ENCODE measurements around the gene SMU1. TPM values are rescaled to one million over a fixed set of nuclear protein-coding genes. Genes with fewer than 3 reads are reported as not detected.

Gene SMU1
- total and polyA plus RNA-seq, 2 of the 13 experiments (the other 11 are each of a cell fraction or from before 2014, with no cell fraction given): 12.9 to 36.6 TPM

DNA sequence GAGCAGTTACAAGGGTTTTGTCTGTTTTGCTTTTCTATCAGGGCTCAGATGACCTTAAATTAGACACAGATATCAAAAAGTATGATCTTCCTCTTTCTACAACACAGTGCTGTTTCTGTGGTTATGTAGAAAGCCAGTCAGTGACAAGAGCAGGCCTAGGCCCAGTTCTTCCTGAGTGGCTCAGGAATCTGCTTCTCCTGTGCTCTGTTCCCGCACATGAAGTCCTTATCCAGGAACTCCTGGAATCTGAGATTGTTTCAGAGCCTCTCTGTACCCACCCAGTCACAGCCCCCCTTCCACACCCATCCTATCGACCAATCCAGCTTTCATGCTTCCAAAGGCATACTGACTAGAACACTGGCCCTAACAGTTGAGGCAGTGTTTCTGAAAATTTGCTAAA lies 40.4 kb upstream of the SMU1 start:
- no peak for DNase-seq (ENCODE audit: low spot score)
- H3K27ac ChIP-seq (ENCODE audit: extremely low read length, insufficient read depth, low read length): no peak overlapping the region
- peaks cover 25 to 46% of the 10 kb centered on the region in 2 experiments for H3K36me3 ChIP-seq (replicated peaks in 1 of 2; ENCODE audit: control insufficient read depth in 1 of 2, insufficient read depth in 2 of 2, low read length in 2 of 2)
- no peak overlapping the region for H3K4me2 ChIP-seq (ENCODE audit: low read depth, low read length)
- no peak for FAIRE-seq
- H3K9me3 ChIP-seq (ENCODE audit: low read length): no peaks in the 10 kb centered on the region
- no peak overlapping the region for H3K9ac ChIP-seq (ENCODE audit: insufficient read depth, low read depth, low read length)
- H2AFZ ChIP-seq (ENCODE audit: low read length): no peak overlapping the region
- no peaks in the 10 kb centered on the region for H3K4me1 ChIP-seq (ENCODE audit: insufficient read depth, low read length)
- ChIA-PET CTCF (ENCODE audit: low intra/inter-chr PET ratio, low total read pairs) (no interaction called here), POLR2A (no interaction called here)
- intact Hi-C loops (cut with micrococcal nuclease; ENCODE audit: unreplicated experiment): no loop called here
- H3K27me3 ChIP-seq (ENCODE audit: control insufficient read depth in 1 of 2, insufficient read depth in 2 of 2, low read length in 2 of 2): no peaks in the 10 kb centered on the region
- in situ Hi-C loops (cut with HindIII; ENCODE audit: extremely low pct_ligation_motif_present, low pct_unique_long_range_greater_than_20kb): no loop called here
- H4K20me1 ChIP-seq (ENCODE audit: insufficient read depth, low read length): no peaks in the 10 kb centered on the region
- H3K79me2 ChIP-seq (ENCODE audit: insufficient read depth, low read length): no peaks in the 10 kb centered on the region
- WGBS (ENCODE audit: low lambda C conversion rate): 100% methylated on average over 2 of the region's 2 CpGs
- BruUV-seq (replicated peaks): no TSS peak
- no peak for ATAC-seq
- no peak overlapping the region for H3K4me3 ChIP-seq (replicated peaks in 1 of 3; ENCODE audit: insufficient read depth in 1 of 3, low read depth in 2 of 3, low read length in 3 of 3)
- no peak for TF ChIP-seq RBFOX2 (IDR thresholded peaks at IDR 0.05; ENCODE audit: low read depth, low read length)
- TF ChIP-seq KLF16 (CRISPR knock-in tag; IDR thresholded peaks at IDR 0.05): no peak
- TF ChIP-seq ZNF670 (CRISPR knock-in tag; IDR thresholded peaks at IDR 0.05; ENCODE audit: borderline replicate concordance): no peak
- no peak for TF ChIP-seq ZFP82 (CRISPR knock-in tag; IDR thresholded peaks at IDR 0.05; ENCODE audit: borderline replicate concordance)
- no peak for TF ChIP-seq SUZ12 (IDR thresholded peaks at IDR 0.05; ENCODE audit: low read depth, low read length)
- no peak for TF ChIP-seq PRPF4 (IDR thresholded peaks at IDR 0.05; ENCODE audit: low read depth, low read length, poor library complexity, severe bottlenecking)
- TF ChIP-seq TEAD2 (CRISPR knock-in tag; IDR thresholded peaks at IDR 0.05): no peak
- TF ChIP-seq ZZZ3 (CRISPR knock-in tag; IDR thresholded peaks at IDR 0.05; ENCODE audit: borderline replicate concordance): no peak
- TF ChIP-seq, protein P1, sequence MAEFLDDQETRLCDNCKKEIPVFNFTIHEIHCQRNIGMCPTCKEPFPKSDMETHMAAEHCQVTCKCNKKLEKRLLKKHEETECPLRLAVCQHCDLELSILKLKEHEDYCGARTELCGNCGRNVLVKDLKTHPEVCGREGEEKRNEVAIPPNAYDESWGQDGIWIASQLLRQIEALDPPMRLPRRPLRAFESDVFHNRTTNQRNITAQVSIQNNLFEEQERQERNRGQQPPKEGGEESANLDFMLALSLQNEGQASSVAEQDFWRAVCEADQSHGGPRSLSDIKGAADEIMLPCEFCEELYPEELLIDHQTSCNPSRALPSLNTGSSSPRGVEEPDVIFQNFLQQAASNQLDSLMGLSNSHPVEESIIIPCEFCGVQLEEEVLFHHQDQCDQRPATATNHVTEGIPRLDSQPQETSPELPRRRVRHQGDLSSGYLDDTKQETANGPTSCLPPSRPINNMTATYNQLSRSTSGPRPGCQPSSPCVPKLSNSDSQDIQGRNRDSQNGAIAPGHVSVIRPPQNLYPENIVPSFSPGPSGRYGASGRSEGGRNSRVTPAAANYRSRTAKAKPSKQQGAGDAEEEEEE (CRISPR knock-in tag; IDR thresholded peaks at IDR 0.05; ENCODE audit: borderline replicate concordance): no peak
- TF ChIP-seq, protein P2, sequence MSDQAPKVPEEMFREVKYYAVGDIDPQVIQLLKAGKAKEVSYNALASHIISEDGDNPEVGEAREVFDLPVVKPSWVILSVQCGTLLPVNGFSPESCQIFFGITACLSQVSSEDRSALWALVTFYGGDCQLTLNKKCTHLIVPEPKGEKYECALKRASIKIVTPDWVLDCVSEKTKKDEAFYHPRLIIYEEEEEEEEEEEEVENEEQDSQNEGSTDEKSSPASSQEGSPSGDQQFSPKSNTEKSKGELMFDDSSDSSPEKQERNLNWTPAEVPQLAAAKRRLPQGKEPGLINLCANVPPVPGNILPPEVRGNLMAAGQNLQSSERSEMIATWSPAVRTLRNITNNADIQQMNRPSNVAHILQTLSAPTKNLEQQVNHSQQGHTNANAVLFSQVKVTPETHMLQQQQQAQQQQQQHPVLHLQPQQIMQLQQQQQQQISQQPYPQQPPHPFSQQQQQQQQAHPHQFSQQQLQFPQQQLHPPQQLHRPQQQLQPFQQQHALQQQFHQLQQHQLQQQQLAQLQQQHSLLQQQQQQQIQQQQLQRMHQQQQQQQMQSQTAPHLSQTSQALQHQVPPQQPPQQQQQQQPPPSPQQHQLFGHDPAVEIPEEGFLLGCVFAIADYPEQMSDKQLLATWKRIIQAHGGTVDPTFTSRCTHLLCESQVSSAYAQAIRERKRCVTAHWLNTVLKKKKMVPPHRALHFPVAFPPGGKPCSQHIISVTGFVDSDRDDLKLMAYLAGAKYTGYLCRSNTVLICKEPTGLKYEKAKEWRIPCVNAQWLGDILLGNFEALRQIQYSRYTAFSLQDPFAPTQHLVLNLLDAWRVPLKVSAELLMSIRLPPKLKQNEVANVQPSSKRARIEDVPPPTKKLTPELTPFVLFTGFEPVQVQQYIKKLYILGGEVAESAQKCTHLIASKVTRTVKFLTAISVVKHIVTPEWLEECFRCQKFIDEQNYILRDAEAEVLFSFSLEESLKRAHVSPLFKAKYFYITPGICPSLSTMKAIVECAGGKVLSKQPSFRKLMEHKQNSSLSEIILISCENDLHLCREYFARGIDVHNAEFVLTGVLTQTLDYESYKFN (CRISPR knock-in tag; conservative IDR thresholded peaks at IDR 0.05): no peak
- TF ChIP-seq, protein P3, sequence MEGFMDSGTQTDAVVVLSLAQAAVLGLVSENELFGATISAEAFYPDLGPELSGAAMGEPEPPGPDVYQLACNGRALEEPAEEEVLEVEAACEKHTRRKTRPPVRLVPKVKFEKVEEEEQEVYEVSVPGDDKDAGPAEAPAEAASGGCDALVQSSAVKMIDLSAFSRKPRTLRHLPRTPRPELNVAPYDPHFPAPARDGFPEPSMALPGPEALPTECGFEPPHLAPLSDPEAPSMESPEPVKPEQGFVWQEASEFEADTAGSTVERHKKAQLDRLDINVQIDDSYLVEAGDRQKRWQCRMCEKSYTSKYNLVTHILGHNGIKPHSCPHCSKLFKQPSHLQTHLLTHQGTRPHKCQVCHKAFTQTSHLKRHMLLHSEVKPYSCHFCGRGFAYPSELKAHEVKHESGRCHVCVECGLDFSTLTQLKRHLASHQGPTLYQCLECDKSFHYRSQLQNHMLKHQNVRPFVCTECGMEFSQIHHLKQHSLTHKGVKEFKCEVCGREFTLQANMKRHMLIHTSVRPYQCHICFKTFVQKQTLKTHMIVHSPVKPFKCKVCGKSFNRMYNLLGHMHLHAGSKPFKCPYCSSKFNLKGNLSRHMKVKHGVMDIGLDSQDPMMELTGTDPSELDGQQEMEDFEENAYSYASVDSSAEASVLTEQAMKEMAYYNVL (CRISPR knock-in tag; IDR thresholded peaks at IDR 0.05; ENCODE audit: borderline replicate concordance): no peak
- TF ChIP-seq, protein P4, sequence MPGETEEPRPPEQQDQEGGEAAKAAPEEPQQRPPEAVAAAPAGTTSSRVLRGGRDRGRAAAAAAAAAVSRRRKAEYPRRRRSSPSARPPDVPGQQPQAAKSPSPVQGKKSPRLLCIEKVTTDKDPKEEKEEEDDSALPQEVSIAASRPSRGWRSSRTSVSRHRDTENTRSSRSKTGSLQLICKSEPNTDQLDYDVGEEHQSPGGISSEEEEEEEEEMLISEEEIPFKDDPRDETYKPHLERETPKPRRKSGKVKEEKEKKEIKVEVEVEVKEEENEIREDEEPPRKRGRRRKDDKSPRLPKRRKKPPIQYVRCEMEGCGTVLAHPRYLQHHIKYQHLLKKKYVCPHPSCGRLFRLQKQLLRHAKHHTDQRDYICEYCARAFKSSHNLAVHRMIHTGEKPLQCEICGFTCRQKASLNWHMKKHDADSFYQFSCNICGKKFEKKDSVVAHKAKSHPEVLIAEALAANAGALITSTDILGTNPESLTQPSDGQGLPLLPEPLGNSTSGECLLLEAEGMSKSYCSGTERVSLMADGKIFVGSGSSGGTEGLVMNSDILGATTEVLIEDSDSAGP (CRISPR knock-in tag; IDR thresholded peaks at IDR 0.05; ENCODE audit: borderline replicate concordance): no peak
- no peak for TF ChIP-seq ZNF350 (CRISPR knock-in tag; IDR thresholded peaks at IDR 0.05; ENCODE audit: borderline replicate concordance, low read depth)
